ENCODE measurements around the gene ABL2. TPM values are rescaled to one million over a fixed set of nuclear protein-coding genes. Genes with fewer than 3 reads are reported as not detected.

The ABL2 gene
- total RNA-seq, 3 donors from 2014 or later (not counting 1 experiment from before 2014, with no cell fraction given) = 11.1 to 16.3 (median 12.9) TPM

GRCh38 chr1:179095377-179095776 is 134.1 kb downstream of the ABL2 start:
- H3K4me3 ChIP-seq (ENCODE audit: low read length) = no peak overlapping the region
- no peak overlapping the region for H3K27ac ChIP-seq (ENCODE audit: low read length)
- intact Hi-C loops (cut with micrococcal nuclease) = no loop called here
- H3K9me3 ChIP-seq (ENCODE audit: control insufficient read depth, insufficient read depth, low read length) = no peaks in the 10 kb centered on the region
- no peaks in the 10 kb centered on the region for H3K4me1 ChIP-seq (ENCODE audit: control insufficient read depth, insufficient read depth, low read length)
- no peak for DNase-seq
- ATAC-seq = no peak
- no peaks in the 10 kb centered on the region for H3K27me3 Mint-ChIP-seq (ENCODE audit: low read depth in 2 of 2)
- 98% methylated on average over 3 of the region's 4 CpGs for WGBS (ENCODE audit: insufficient coverage)
- no peak overlapping the region for H3K4me3 Mint-ChIP-seq
- TF ChIP-seq CTCF (IDR thresholded peaks at IDR 0.05) = no peak
- H3K9me3 Mint-ChIP-seq = no peaks in the 10 kb centered on the region
- H3K27ac Mint-ChIP-seq = no peak overlapping the region
- H3K36me3 ChIP-seq (ENCODE audit: control insufficient read depth, insufficient read depth, low read length) = peaks cover 47% of the 10 kb centered on the region
- no peaks in the 10 kb centered on the region for H3K36me3 Mint-ChIP-seq
- peaks cover 0 to 7% of the 10 kb centered on the region in 2 donors for H3K4me1 Mint-ChIP-seq
- no peaks in the 10 kb centered on the region for H3K27me3 ChIP-seq (ENCODE audit: control insufficient read depth, insufficient read depth, low read length)

DNA sequence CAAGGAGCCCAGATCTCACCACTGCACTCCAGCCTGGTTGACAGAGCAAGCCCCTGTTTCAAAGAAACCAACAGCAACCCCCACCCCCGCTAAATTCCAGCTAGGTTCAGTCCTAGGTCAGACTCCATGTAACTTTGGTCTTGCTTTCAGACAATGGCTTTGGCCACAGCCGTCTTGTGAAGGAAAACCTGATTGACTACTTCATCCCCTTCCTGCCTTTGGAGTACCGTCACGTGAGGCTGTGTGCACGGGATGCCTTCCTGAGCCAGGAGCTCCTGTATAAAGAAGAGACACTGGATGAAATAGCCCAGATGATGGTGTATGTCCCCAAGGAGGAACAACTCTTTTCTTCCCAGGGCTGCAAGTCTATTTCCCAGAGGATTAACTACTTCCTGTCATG is 134.7 kb downstream of the ABL2 start:
- intact Hi-C loops (cut with micrococcal nuclease) = no loop called here
- Histone ChIP-seq H3K4me3 (ENCODE audit: low read length) (no peak overlapping the region), H3K4me1 (ENCODE audit: control insufficient read depth, insufficient read depth, low read length) (no peaks in the 10 kb centered on the region), H3K27ac (ENCODE audit: low read length) (no peak overlapping the region), H3K27me3 (ENCODE audit: control insufficient read depth, insufficient read depth, low read length) (no peaks in the 10 kb centered on the region), H3K9me3 (ENCODE audit: control insufficient read depth, insufficient read depth, low read length) (no peaks in the 10 kb centered on the region), H3K36me3 (ENCODE audit: control insufficient read depth, insufficient read depth, low read length) (peaks cover 47% of the 10 kb centered on the region)
- Mint-ChIP-seq H3K27ac (no peak overlapping the region), H3K4me3 (no peak overlapping the region), H3K9me3 (no peaks in the 10 kb centered on the region), H3K27me3 (ENCODE audit: low read depth in 2 of 2) (no peaks in the 10 kb centered on the region), H3K36me3 (no peaks in the 10 kb centered on the region), H3K4me1 (peaks cover 0 to 10% of the 10 kb centered on the region in 2 donors)
- 100% methylated on average over 5 of the region's 5 CpGs for WGBS (ENCODE audit: insufficient coverage)
- ATAC-seq (no peak), DNase-seq (no peak)
- no peak for TF ChIP-seq CTCF (IDR thresholded peaks at IDR 0.05)

DNA sequence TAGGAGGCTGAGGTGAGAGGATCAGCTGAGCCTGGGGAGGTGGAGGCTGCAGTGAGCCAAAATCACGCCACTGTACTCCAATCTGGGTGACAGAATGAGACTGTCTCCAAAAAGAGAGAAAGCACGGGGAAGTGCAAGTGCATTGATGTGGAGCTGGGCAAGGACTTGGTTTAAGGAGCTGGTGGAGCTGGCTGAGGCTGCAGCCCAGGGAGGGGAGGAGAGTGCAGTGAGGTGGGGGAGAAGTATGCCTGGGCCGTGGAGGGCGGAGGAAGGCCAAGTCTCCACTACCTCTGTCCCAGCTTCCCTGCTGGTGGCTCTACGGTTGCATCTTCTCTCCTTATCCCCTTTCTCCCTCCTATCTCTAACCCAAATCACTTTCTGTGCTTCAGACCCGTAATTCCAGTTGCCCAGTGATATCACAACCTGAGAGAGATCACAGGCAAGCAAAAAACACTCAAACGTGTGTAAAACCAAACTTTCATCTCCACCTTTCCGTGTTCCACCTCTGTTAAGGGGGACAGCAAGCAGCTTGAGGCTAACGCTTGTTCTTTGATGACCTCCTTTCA is 136.5 kb downstream of the ABL2 start:
- Histone ChIP-seq H3K27ac (ENCODE audit: low read length) (no peak overlapping the region), H3K36me3 (ENCODE audit: control insufficient read depth, insufficient read depth, low read length) (peaks cover 53% of the 10 kb centered on the region), H3K4me3 (ENCODE audit: low read length) (no peak overlapping the region), H3K27me3 (ENCODE audit: control insufficient read depth, insufficient read depth, low read length) (no peaks in the 10 kb centered on the region), H3K9me3 (ENCODE audit: control insufficient read depth, insufficient read depth, low read length) (no peaks in the 10 kb centered on the region), H3K4me1 (ENCODE audit: control insufficient read depth, insufficient read depth, low read length) (peaks cover 9% of the 10 kb centered on the region)
- no peak for TF ChIP-seq CTCF (IDR thresholded peaks at IDR 0.05)
- H3K9me3 Mint-ChIP-seq = no peaks in the 10 kb centered on the region
- ATAC-seq = no peak
- peaks cover 0 to 15% of the 10 kb centered on the region in 2 donors for H3K4me1 Mint-ChIP-seq
- peak overlapping the region; percentile 0 to 2 for H3K27ac Mint-ChIP-seq
- WGBS (ENCODE audit: insufficient coverage) = 86% methylated on average over 9 of the region's 9 CpGs
- intact Hi-C loops (cut with micrococcal nuclease) = no loop called here
- H3K4me3 Mint-ChIP-seq = no peak overlapping the region
- H3K27me3 Mint-ChIP-seq (ENCODE audit: low read depth in 2 of 2) = no peaks in the 10 kb centered on the region
- no peaks in the 10 kb centered on the region for H3K36me3 Mint-ChIP-seq
- no peak for DNase-seq

DNA sequence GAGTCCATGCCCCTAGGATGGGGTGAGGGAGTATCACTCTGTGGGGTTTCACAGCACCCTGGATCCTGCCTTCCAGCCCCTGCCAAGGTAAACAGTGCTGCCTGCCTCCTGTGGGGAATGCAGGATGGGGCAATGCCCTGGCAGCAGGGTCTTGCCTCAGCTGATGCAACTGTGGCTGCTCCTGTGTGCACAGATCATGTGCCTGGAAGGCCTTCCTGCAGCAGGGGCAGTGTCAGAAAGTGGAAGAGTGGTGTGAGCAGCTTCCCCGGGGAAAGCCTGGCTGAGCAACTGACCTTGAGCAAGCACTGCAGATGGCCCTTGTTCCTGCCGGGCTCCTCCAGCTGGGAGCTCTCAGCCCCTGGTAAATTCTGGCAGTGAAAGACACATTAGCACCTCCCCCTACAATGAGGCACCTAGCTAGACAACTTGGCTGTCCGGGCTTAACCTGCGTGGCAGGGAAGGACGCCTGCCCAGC is 137.7 kb downstream of the ABL2 start:
- H3K27me3 ChIP-seq (ENCODE audit: control insufficient read depth, insufficient read depth, low read length) = no peaks in the 10 kb centered on the region
- 86% methylated on average over 2 of the region's 5 CpGs for WGBS (ENCODE audit: insufficient coverage)
- intact Hi-C loops (cut with micrococcal nuclease) = no loop called here
- H3K4me1 Mint-ChIP-seq = peaks cover 0 to 15% of the 10 kb centered on the region in 2 donors
- H3K4me1 ChIP-seq (ENCODE audit: control insufficient read depth, insufficient read depth, low read length) = peaks cover 9% of the 10 kb centered on the region
- no peaks in the 10 kb centered on the region for H3K36me3 Mint-ChIP-seq
- no peak overlapping the region for H3K4me3 Mint-ChIP-seq
- H3K9me3 ChIP-seq (ENCODE audit: control insufficient read depth, insufficient read depth, low read length) = no peaks in the 10 kb centered on the region
- no peaks in the 10 kb centered on the region for H3K27me3 Mint-ChIP-seq (ENCODE audit: low read depth in 2 of 2)
- ATAC-seq (no peak), DNase-seq (no peak)
- no peak overlapping the region for H3K4me3 ChIP-seq (ENCODE audit: low read length)
- peaks cover 51% of the 10 kb centered on the region for H3K36me3 ChIP-seq (ENCODE audit: control insufficient read depth, insufficient read depth, low read length)
- TF ChIP-seq CTCF (IDR thresholded peaks at IDR 0.05) = no peak
- H3K27ac Mint-ChIP-seq = peak overlapping the region in 1 of 2 donors; percentile 2
- H3K27ac ChIP-seq (ENCODE audit: low read length) = no peak overlapping the region
- H3K9me3 Mint-ChIP-seq = no peaks in the 10 kb centered on the region

Measured in natural killer cell (primary cell).